SK-N-SH treated with all-trans-retinoic acid at 6 μM for 48 hours (cell line): Measurements from ENCODE around the gene KLF13.

Experiments used
- BACH2 ChIP-seq: fragments of 250-450 bp; sonication (Bioruptor Pico); IDR thresholded peaks from 2 replicates; pipeline ENCODE4 v1.9.0; 2021; ENCODE audit warnings: mild to moderate bottlenecking, borderline replicate concordance
- RARB ChIP-seq: fragments of 250-450 bp; sonication (Bioruptor Pico); IDR thresholded peaks from 2 replicates; pipeline ENCODE4 v1.8.0; 2021; ENCODE audit warnings: mild to moderate bottlenecking, moderate library complexity
- TSHZ2 ChIP-seq: fragments of 250-450 bp; sonication (Bioruptor Pico); IDR thresholded peaks from 2 replicates; pipeline ENCODE4 v1.5.0; 2020; ENCODE audit warnings: mild to moderate bottlenecking, moderate library complexity
- ZFP3 ChIP-seq: fragments of 250-450 bp; sonication (Bioruptor Pico); IDR thresholded peaks from 2 replicates; pipeline ENCODE4 v1.5.0; 2020; ENCODE audit warnings: mild to moderate bottlenecking, moderate library complexity
- TF ChIP-seq, protein P1 (sequence below): fragments of 250-450 bp; sonication (Bioruptor Pico); IDR thresholded peaks from 2 replicates; pipeline ENCODE4 v1.8.0; 2020; ENCODE audit warnings: mild to moderate bottlenecking, moderate library complexity, borderline replicate concordance
- TF ChIP-seq, protein P2 (sequence below): fragments of 250-450 bp; sonication (Bioruptor Pico); IDR thresholded peaks from 2 replicates; pipeline ENCODE4 v1.5.1; 2021; ENCODE audit warnings: mild to moderate bottlenecking, moderate library complexity

DNA sequence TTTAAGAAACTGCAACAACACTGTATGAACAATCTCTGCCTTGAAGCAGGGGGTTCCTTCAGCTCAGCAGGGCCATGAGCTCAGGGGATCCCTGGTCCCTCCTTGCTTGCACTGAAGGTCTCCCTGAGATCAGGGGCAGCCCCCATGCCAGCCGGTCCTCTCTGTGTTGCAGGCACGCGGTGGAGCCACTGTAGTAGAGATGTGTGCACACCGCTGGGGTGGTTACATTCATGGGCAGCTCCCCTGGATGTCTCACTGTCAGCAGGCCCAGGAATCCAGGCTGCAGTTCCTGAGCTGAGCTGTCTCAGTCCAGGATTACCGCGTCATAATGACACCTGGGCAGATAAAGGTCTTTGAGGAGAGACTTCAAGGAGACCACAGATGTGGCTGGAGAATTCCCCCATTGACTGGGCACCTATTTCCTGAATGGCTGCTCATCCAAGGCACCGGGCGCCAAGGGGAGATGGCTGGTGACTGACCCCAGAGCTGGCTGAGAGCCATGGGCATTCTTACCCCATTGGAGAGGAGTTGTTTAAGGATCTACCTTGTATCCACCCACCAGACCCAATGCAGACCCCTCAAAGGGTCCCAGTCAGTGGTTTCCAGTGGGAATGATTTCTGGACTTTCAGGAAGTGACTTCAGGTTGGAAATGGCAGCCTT lies 10.4 kb upstream of the KLF13 start:
- TF ChIP-seq ZFP3 (no peak), TSHZ2 (no peak), RARB (CRISPR knock-in tag) (no peak), BACH2 (CRISPR knock-in tag) (no peak)
- TF ChIP-seq, protein P1, sequence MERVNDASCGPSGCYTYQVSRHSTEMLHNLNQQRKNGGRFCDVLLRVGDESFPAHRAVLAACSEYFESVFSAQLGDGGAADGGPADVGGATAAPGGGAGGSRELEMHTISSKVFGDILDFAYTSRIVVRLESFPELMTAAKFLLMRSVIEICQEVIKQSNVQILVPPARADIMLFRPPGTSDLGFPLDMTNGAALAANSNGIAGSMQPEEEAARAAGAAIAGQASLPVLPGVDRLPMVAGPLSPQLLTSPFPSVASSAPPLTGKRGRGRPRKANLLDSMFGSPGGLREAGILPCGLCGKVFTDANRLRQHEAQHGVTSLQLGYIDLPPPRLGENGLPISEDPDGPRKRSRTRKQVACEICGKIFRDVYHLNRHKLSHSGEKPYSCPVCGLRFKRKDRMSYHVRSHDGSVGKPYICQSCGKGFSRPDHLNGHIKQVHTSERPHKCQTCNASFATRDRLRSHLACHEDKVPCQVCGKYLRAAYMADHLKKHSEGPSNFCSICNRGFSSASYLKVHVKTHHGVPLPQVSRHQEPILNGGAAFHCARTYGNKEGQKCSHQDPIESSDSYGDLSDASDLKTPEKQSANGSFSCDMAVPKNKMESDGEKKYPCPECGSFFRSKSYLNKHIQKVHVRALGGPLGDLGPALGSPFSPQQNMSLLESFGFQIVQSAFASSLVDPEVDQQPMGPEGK: no peak
- TF ChIP-seq, protein P2, sequence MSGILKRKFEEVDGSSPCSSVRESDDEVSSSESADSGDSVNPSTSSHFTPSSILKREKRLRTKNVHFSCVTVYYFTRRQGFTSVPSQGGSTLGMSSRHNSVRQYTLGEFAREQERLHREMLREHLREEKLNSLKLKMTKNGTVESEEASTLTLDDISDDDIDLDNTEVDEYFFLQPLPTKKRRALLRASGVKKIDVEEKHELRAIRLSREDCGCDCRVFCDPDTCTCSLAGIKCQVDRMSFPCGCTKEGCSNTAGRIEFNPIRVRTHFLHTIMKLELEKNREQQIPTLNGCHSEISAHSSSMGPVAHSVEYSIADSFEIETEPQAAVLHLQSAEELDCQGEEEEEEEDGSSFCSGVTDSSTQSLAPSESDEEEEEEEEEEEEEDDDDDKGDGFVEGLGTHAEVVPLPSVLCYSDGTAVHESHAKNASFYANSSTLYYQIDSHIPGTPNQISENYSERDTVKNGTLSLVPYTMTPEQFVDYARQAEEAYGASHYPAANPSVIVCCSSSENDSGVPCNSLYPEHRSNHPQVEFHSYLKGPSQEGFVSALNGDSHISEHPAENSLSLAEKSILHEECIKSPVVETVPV (CRISPR knock-in tag): no peak
